HL-60 (cell line): ENCODE measurements around the gene SYK.

ENCODE experiments used
- DNase-seq, 2 experiments: peaks; one replicate each; pipeline ENCODE4 v3.0.0-alpha.2; 2010 to 2020; ENCODE audit warnings: low read depth in 1 of 2, low spot score in 1 of 2
- H3K27ac ChIP-seq: fragments of 250-450 bp; sonication (Bioruptor Pico); replicated peaks from 2 replicates; pipeline ENCODE4 v1.5.1; 2020; ENCODE audit warnings: mild to moderate bottlenecking, moderate library complexity
- H3K27me3 ChIP-seq: fragments of 250-450 bp; sonication (Bioruptor Pico); 2 replicates; pipeline ENCODE4 v1.5.1; 2021; ENCODE audit warnings: mild to moderate bottlenecking, moderate library complexity; ENCODE audit not compliant: insufficient read depth, poor library complexity, severe bottlenecking
- H3K4me3 ChIP-seq: replicated peaks from 2 replicates; pipeline ENCODE4 v1.5.1; 2011; ENCODE audit warnings: mild to moderate bottlenecking, control low read depth, low read length; ENCODE audit not compliant: insufficient read depth
- GABPA ChIP-seq: IDR thresholded peaks from 2 replicates; pipeline ENCODE4 v1.6.1; 2012; ENCODE audit warnings: low read depth
- POLR2AphosphoS5 ChIP-seq: IDR thresholded peaks from 2 replicates; pipeline ENCODE4 v1.6.1; 2012; ENCODE audit warnings: low read depth
- SPI1 ChIP-seq: IDR thresholded peaks from 2 replicates; pipeline ENCODE4 v1.6.1; 2012; ENCODE audit warnings: low read depth, mild to moderate bottlenecking, borderline replicate concordance
- TF ChIP-seq, protein P1 (sequence below): IDR thresholded peaks from 2 replicates; pipeline ENCODE4 v1.6.1; 2012; ENCODE audit warnings: low read depth; ENCODE audit not compliant: insufficient replicate concordance
- TF ChIP-seq, protein P2 (sequence below): IDR thresholded peaks from one replicate; pipeline ENCODE4 v1.5.1; 2011; ENCODE audit warnings: low read length, control low read depth, inconsistent platforms; ENCODE audit not compliant: insufficient read depth

SYK gene

DNA sequence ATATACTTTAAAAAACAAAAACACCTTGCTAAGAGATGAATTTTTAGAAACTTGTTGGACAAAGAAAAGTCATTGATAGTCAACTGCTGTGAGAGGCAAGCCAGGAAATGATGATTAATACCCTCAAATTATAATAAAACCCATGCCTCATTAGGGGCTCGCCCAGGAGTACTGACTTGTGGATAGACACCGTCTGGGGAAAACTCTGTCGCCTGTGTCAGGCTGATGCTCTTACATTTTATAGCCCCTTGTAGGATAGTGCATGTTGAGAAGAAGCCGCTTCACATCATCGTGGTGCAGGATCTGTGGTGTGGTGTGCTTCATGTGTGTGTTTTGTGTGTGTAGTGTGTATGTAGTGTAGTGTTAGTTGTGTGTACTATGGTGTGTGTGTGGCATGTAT is 39.1 kb downstream of the SYK start:
- H3K4me3 ChIP-seq = no peak overlapping the region
- H3K27ac ChIP-seq = no peak overlapping the region
- no peaks in the 10 kb centered on the region for H3K27me3 ChIP-seq
- DNase-seq = no peak
- TF ChIP-seq POLR2AphosphoS5 (no peak), GABPA (no peak), SPI1 (no peak)
- TF ChIP-seq, protein P1, sequence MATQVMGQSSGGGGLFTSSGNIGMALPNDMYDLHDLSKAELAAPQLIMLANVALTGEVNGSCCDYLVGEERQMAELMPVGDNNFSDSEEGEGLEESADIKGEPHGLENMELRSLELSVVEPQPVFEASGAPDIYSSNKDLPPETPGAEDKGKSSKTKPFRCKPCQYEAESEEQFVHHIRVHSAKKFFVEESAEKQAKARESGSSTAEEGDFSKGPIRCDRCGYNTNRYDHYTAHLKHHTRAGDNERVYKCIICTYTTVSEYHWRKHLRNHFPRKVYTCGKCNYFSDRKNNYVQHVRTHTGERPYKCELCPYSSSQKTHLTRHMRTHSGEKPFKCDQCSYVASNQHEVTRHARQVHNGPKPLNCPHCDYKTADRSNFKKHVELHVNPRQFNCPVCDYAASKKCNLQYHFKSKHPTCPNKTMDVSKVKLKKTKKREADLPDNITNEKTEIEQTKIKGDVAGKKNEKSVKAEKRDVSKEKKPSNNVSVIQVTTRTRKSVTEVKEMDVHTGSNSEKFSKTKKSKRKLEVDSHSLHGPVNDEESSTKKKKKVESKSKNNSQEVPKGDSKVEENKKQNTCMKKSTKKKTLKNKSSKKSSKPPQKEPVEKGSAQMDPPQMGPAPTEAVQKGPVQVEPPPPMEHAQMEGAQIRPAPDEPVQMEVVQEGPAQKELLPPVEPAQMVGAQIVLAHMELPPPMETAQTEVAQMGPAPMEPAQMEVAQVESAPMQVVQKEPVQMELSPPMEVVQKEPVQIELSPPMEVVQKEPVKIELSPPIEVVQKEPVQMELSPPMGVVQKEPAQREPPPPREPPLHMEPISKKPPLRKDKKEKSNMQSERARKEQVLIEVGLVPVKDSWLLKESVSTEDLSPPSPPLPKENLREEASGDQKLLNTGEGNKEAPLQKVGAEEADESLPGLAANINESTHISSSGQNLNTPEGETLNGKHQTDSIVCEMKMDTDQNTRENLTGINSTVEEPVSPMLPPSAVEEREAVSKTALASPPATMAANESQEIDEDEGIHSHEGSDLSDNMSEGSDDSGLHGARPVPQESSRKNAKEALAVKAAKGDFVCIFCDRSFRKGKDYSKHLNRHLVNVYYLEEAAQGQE = no peak
- TF ChIP-seq, protein P2, sequence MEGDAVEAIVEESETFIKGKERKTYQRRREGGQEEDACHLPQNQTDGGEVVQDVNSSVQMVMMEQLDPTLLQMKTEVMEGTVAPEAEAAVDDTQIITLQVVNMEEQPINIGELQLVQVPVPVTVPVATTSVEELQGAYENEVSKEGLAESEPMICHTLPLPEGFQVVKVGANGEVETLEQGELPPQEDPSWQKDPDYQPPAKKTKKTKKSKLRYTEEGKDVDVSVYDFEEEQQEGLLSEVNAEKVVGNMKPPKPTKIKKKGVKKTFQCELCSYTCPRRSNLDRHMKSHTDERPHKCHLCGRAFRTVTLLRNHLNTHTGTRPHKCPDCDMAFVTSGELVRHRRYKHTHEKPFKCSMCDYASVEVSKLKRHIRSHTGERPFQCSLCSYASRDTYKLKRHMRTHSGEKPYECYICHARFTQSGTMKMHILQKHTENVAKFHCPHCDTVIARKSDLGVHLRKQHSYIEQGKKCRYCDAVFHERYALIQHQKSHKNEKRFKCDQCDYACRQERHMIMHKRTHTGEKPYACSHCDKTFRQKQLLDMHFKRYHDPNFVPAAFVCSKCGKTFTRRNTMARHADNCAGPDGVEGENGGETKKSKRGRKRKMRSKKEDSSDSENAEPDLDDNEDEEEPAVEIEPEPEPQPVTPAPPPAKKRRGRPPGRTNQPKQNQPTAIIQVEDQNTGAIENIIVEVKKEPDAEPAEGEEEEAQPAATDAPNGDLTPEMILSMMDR = no peak

DNA sequence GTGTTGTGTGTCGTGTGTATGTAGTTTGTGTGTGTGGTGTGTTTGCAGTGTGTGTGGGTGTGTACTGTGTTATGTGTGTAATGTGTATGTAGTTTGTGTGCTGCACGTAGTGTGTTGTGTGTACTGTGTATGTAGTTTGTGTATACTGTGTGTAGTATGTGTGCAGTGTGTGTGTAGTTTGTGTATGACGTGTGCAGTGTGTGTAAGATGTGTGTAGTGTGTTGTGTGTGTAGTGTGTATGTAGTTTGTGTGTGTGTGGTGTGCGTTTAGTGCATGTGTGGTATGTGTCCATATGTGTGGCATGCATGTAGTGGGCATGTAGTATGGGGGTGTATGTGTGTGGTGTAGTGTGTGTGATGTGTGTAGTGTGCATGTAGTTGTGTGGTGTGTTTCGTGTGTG is 39.6 kb downstream of the SYK start:
- TF ChIP-seq, protein P2 = no peak
- no peak for TF ChIP-seq SPI1
- no peak for TF ChIP-seq POLR2AphosphoS5
- no peak for TF ChIP-seq GABPA
- TF ChIP-seq, protein P1 = no peak

DNA sequence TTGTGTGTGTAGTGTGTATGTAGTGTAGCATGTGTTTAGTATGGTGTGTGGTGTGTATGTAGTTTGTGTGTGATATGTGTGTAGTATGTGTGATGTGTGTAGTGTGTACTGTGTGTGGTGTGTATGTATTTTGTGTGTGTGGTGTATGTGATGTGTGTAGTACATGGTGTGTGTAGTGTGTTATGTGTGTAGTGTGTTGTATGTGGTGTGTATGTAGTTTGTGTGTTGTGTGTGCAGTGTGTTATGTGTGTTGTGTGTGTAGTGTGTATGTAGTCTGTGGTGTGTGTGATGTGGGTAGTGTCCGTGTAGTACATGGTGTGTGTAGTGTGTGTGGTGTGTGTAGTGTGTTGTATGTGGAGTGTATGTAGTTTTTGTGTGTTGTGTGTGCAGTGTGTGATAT is 40.0 kb downstream of the SYK start:
- Histone ChIP-seq H3K4me3 (no peak overlapping the region), H3K27me3 (no peaks in the 10 kb centered on the region), H3K27ac (peak overlapping the region; percentile 21)
- TF ChIP-seq SPI1 (no peak), GABPA (no peak), POLR2AphosphoS5 (no peak)
- TF ChIP-seq, protein P1 = no peak
- TF ChIP-seq, protein P2 = no peak
- no peak for DNase-seq

More for the DNA sequence above, 39.6 kb downstream of the SYK start:
- Histone ChIP-seq H3K27me3 (no peaks in the 10 kb centered on the region), H3K4me3 (no peak overlapping the region), H3K27ac (peak overlapping the region; percentile 21)
- DNase-seq = no peak
